ENCODE measurements around the gene SHD. TPM values are rescaled to one million over a fixed set of nuclear protein-coding genes. Genes with fewer than 3 reads are reported as not detected.

Gene SHD
- total RNA-seq, 2 donors from 2014 or later, result not detected

DNA sequence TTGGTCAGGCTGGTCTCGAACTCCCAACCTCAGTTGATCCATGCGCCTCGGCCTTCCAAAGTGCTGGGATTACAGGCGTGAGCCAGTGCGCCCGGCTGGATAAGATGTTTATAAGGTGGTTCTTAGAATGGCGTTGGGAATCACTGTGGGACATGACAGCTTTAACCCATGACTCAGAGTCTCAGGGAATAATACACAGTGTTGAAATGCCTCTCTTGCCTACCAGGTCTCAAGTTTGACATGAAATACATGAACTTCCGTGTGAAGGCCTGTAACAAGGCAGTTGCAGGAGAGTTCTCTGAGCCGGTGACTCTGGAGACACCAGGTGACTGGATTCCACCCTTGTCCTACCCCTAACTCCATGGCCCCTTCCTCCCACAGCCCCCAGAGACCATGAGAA, 37.9 kb downstream of the SHD start:
- Histone ChIP-seq H3K9me3 (no peaks in the 10 kb centered on the region), H3K27ac (no peak overlapping the region), H3K27me3 (no peaks in the 10 kb centered on the region), H3K4me3 (no peak overlapping the region), H3K4me1 (no peaks in the 10 kb centered on the region), H3K36me3 (replicated peaks in 1 of 2; ENCODE audit: insufficient read depth in 1 of 2, low read depth in 2 of 2) (no peaks in the 10 kb centered on the region)
- 59 to 70% methylated on average over 9 of the region's 9 CpGs for WGBS, 2 donors
- DNase-seq, result no peak
- intact Hi-C loops (cut with DNase I), result no loop called here
- TF ChIP-seq, protein P1, sequence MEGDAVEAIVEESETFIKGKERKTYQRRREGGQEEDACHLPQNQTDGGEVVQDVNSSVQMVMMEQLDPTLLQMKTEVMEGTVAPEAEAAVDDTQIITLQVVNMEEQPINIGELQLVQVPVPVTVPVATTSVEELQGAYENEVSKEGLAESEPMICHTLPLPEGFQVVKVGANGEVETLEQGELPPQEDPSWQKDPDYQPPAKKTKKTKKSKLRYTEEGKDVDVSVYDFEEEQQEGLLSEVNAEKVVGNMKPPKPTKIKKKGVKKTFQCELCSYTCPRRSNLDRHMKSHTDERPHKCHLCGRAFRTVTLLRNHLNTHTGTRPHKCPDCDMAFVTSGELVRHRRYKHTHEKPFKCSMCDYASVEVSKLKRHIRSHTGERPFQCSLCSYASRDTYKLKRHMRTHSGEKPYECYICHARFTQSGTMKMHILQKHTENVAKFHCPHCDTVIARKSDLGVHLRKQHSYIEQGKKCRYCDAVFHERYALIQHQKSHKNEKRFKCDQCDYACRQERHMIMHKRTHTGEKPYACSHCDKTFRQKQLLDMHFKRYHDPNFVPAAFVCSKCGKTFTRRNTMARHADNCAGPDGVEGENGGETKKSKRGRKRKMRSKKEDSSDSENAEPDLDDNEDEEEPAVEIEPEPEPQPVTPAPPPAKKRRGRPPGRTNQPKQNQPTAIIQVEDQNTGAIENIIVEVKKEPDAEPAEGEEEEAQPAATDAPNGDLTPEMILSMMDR (IDR thresholded peaks at IDR 0.05), result no peak
- TF ChIP-seq POLR2A (IDR thresholded peaks at IDR 0.05), result no peak
- ATAC-seq, result no peak

DNA sequence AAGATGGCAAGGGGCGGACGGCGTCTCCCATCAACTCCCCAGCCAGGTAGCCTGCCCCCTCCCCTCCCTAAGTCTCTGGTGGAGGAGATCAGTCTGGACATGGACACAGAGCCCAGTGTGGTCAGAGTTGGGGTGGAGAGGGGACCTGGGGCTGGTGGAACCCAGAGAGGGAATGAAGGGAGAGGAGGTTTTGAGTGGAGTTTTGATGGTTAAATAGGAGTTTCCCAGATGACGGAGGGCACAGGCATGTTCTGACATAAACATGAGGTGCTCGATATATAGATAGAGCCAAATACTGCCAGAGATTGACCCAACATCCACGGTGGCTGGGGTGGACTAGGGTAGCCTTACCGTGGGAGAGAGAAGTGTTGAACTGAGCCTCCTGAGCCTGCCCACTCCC, 39.4 kb downstream of the SHD start:
- no peak for DNase-seq
- no peak overlapping the region for H3K27ac ChIP-seq
- no peaks in the 10 kb centered on the region for H3K36me3 ChIP-seq (replicated peaks in 1 of 2; ENCODE audit: insufficient read depth in 1 of 2, low read depth in 2 of 2)
- 86 to 87% methylated on average over 7 of the region's 7 CpGs for WGBS, 2 donors
- intact Hi-C loops (cut with DNase I), result no loop called here
- no peak overlapping the region for H3K4me3 ChIP-seq
- no peak for TF ChIP-seq POLR2A (IDR thresholded peaks at IDR 0.05)
- TF ChIP-seq, protein P1 (IDR thresholded peaks at IDR 0.05), result no peak
- no peaks in the 10 kb centered on the region for H3K9me3 ChIP-seq
- H3K27me3 ChIP-seq, result no peaks in the 10 kb centered on the region
- no peaks in the 10 kb centered on the region for H3K4me1 ChIP-seq
- no peak for ATAC-seq

DNA sequence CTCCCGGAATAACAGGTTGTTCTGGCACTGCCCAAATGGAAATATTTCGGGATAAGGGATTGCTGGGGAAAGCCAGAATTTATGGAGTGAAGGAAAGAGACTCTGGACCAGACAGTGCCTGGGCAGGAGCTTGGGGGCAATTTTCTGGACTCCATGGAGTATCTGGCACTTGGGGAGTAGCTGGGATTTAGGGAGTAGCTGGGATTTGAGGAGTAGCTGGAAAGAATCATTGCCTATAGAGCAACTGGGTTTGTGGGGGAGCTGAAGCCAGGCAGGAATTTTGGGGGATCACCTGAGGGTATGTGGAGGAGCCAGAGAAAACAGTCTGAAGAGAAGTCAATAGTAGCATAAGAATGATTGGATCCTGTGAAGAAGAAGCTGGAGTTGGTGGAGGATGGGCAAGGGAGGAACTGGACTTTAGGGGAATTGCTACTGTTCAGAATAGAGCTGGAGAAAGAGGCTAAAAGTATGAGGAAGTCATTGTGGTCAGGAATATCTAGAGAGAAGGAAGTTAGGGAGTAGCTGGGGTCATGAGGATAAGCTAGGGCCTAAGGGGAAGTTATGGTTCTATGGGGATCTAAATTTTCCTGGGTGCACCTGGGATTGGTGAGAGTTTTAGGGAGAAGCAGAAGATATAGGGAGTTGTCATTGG, 40.1 kb downstream of the SHD start:
- Histone ChIP-seq H3K9me3 (no peaks in the 10 kb centered on the region), H3K4me3 (no peak overlapping the region), H3K27me3 (no peaks in the 10 kb centered on the region), H3K4me1 (no peaks in the 10 kb centered on the region), H3K36me3 (replicated peaks in 1 of 2; ENCODE audit: insufficient read depth in 1 of 2, low read depth in 2 of 2) (no peaks in the 10 kb centered on the region), H3K27ac (no peak overlapping the region)
- intact Hi-C loops (cut with DNase I), result no loop called here
- no peak for ATAC-seq
- no peak for DNase-seq
- TF ChIP-seq POLR2A (IDR thresholded peaks at IDR 0.05), result no peak
- TF ChIP-seq, protein P1 (IDR thresholded peaks at IDR 0.05), result no peak
- WGBS, 2 donors, result 77 to 93% methylated on average over 2 of the region's 2 CpGs

DNA sequence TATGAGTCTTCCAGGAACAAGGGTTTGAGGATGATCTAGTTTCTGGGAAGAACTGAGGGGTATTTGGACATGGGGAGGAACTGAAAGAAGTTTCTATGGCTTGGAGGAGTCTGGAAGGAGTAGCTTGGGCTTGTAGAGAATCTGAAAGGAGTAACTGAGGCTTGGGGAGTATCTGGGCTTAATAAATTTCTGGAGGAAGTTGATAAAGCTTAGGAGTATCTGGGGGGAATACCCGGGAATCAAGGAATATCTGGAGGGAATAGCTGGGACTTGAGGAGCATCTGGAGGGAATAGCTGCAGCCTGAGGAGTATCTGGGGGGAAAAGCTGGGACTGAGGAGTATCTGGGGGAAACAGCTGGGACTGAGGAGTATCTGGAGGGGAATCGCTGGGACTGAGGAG, 41.4 kb downstream of the SHD start:
- Histone ChIP-seq H3K4me3 (no peak overlapping the region), H3K27me3 (no peaks in the 10 kb centered on the region), H3K27ac (no peak overlapping the region), H3K36me3 (replicated peaks in 1 of 2; ENCODE audit: insufficient read depth in 1 of 2, low read depth in 2 of 2) (no peaks in the 10 kb centered on the region), H3K9me3 (no peaks in the 10 kb centered on the region), H3K4me1 (no peaks in the 10 kb centered on the region)
- TF ChIP-seq, protein P1 (IDR thresholded peaks at IDR 0.05), result no peak
- TF ChIP-seq POLR2A (IDR thresholded peaks at IDR 0.05), result no peak
- no peak for ATAC-seq
- 83 to 95% methylated on average over 2 of the region's 2 CpGs for WGBS, 2 donors
- intact Hi-C loops (cut with DNase I), result no loop called here
- DNase-seq, result no peak

Data from body of pancreas (tissue), 4 donors.